ENCODE measurements around the gene ORM1.

The ORM1 gene

DNA sequence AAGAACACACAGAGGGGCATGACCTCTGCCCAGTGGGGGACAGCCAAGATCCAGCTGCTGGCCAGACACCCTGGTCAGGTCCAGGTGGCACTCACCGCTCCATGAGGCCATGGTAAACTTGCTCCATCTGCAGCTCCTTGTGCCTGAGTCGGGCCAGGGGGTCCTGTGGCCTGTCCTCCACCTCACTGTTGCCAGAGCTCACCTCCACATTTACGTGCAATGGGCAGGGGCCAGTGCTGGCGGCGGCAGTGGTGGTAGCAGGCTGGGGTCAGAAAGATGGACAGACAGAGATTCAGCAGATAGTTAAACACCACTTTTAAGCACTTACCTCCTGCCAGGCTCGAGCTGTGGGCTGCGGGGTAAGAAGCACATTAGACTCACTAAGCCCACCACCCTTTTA, 36.9 kb downstream of the ORM1 start:
- in situ Hi-C loops (cut with MboI; ENCODE audit: low sequenced_read_pairs), result no loop called here

DNA sequence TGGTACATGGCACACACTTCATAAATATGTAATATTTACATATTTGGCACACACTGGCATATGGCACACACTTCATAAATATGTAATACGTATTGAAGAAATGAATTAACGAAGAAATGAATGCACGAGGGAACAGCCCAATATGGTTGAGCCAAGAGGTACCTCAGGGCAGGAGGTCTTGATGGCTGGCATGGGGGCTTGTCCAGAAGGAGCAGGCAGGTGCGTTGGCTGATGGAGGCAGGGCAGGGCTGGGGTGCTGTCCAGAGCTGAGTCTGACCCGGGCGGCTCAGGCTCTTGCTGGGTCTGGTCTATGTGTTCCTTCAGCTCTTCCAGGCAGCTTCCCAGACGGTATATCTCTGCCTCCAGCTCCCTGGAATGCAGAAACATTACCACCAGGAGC, 38.6 kb downstream of the ORM1 start:
- in situ Hi-C loops (cut with MboI; ENCODE audit: low sequenced_read_pairs), result no loop called here

DNA sequence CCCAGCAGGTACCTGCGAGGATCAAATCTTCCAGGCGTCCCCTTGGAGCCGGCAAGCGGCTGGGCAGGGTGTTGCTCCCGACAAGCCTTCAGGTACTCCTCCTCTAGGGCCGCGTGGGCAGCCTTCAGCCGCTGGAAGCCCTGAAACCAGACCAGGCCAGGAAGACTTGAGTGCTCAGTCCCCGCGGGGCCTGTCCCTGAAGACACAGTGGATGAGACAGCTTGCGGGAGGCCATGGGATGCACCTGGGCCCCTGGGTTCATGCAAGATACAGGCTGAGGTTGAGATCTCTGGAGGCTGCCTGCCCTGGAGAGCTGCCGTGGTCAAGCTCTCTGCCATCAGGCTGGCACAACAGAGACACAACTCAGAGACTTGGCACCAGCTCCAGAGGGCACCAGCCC, 39.5 kb downstream of the ORM1 start:
- in situ Hi-C loops (cut with MboI; ENCODE audit: low sequenced_read_pairs), result no loop called here

DNA sequence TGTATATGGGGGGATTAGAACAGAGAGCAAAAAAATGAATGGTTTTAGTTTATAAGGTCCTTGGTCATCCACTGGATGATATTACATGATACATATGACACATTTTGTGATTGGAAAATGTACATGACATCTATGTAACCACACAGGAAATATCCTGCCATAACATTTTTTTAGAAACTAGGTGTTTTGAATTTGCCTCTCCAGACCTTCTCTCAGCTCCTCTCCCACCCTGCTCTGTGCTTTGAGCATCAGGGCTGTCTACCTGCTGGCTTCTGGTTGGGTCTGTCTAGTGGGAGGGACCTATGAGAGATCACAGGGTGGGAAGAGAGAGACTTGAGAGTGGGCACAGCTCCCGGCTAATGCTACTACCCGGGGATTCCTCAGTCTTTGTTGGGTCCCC, 40.5 kb downstream of the ORM1 start:
- in situ Hi-C loops (cut with MboI; ENCODE audit: low sequenced_read_pairs), result no loop called here

DNA sequence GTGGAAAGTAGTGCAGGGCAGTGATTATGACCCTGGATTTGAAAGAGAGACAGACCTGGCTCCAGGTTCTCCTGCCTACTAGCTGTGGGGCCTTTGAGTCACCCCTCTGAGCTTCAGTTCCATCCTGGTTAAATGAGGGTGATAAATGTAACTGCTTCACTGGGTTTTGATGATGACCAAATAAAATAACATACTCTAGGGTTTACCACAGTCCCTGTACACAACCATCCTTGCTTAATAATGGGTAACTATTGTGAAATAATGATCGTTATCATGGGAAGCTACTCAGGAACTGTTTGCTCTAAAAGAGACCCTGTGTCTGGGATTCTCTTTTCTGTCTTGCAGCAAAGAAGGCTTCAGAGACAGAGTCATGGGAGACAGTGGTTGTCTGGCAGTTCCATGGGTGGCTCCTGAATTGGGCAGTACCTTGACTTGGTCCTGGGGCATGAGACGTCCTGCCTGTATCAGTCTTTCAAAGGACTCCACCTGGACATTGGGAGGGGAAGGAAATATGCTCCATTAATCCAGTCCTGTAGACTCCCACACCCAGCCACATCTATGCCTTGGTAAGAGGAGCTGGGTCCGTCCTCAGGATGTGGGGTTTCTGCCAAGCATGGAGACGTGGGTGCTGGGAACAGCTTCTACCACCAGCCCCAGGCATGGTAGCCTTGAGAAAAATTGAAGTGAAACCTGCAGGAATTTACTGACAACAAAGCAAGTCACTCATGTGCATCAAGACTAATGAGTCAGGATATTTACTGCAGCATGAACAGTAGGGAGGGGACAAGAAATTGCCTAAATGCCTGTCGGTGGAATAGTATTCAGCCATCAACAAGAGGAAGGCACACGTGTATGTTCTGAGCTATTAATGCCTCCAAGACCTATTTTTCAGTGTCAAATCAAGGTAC, 41.5 kb downstream of the ORM1 start:
- in situ Hi-C loops (cut with MboI; ENCODE audit: low sequenced_read_pairs), result no loop called here

DNA sequence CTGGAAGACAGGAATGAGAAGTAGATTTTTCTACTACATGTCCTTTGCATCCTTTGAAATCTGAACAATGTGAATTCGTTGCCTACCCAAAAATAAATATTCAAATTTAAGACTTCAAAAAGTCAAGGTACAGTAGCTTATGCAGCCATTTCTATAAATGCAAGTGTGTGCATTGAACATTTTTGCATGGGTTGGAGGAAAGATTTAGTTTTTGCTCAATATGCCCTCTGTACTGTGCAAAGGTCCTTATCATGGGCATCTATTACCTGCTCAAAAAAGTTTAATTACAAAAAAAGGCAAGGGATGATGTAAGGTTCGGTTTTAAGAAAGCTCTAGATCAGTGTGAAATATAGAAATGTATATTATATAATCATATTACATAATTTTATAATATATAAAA, 42.3 kb downstream of the ORM1 start:
- in situ Hi-C loops (cut with MboI; ENCODE audit: low sequenced_read_pairs), result no loop called here

DNA sequence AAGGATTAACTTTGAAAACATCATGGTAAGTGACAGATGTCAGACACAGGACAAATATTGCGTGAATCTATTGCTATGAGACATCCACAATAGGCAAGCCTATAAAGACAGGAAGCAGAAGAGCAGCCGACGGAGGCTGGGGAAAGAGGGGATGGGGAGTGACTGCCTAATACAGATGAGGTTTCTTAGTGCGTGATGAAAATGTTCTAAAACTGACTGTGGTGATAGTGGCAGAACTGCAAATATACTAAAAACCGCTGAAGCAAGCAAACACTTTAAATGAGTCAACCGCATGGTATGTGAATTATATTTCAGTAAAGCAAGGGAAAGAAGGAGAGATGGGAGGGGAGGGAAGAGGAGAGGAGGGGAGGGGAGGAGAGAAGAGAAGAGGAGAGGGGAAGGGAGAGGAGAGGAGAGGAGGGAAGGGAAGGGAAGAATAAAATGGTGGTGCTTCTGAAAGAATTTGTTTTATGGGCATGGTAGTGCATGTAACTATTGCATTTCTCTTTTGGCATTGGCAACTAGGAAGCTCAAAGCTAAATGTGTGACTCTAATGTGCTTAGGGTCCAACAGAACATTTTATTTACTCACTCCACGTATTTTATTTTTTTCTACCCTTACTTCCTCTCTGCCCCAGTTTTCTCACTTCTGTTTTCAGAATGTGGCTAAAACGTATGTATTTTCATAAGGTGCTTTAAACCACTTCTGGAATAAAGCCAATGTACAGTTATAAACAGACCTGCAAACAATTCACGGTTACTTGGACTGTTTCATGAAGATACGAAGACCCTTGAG, 43.6 kb downstream of the ORM1 start:
- in situ Hi-C loops (cut with MboI; ENCODE audit: low sequenced_read_pairs), result no loop called here

DNA sequence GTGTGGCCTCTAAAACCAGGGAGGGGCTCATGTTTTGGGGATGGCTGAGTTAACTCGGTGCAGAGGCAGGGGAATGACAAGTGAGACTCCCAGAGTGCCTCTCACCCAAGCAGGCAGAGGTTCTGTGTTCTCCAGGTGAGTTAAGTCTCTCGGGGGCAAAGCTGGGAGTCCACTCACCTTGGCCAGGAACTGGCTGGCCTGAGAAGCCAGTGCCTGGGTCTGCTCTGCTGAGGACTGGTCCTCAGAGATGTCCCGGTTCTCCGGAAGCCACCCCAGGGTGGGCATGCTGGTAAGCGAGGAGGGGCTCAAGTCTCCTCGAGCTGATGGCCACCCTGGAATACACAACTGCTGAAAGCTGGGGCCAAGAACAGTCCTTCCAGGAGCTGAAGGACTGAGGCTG, 44.5 kb downstream of the ORM1 start:
- in situ Hi-C loops (cut with MboI; ENCODE audit: low sequenced_read_pairs), result no loop called here

DNA sequence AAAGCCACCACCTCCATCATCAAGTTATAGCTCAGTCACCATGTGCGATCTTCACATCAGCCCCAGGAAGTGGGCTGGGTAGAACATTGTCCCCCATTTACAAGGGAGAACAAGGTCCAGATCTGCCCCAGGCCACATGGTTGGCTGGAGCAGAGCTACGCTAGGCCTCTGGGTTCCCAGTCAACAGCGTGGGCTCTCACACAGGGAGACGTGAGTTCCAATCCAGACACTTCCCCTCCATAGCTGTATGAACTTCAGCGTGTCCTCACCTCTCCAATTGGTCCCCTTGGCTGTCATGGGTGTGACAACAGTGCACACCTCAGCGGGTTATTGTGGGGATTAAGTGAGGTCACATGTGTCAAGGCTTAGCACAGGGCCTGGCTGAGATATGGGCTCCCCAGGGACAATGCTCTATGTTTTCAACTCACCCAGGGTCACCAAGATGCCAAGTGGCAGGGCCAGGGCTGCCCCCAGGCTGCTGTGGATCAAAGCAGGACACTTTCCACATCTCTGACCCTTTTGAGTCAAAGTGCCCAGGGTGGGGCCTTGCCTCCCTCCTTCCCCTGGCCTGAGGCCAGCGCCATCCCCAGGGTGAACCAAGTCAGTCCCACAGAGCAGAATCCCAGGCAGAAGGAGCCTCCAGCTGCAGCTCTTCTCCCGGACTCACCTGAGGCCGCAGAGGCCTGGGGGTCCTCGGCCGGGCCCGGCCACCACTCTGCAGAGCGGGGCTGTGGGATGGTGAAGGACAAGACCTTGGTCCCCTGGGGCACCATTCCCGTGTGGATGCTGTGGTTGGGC, 45.1 kb downstream of the ORM1 start:
- in situ Hi-C loops (cut with MboI; ENCODE audit: low sequenced_read_pairs), result no loop called here

DNA sequence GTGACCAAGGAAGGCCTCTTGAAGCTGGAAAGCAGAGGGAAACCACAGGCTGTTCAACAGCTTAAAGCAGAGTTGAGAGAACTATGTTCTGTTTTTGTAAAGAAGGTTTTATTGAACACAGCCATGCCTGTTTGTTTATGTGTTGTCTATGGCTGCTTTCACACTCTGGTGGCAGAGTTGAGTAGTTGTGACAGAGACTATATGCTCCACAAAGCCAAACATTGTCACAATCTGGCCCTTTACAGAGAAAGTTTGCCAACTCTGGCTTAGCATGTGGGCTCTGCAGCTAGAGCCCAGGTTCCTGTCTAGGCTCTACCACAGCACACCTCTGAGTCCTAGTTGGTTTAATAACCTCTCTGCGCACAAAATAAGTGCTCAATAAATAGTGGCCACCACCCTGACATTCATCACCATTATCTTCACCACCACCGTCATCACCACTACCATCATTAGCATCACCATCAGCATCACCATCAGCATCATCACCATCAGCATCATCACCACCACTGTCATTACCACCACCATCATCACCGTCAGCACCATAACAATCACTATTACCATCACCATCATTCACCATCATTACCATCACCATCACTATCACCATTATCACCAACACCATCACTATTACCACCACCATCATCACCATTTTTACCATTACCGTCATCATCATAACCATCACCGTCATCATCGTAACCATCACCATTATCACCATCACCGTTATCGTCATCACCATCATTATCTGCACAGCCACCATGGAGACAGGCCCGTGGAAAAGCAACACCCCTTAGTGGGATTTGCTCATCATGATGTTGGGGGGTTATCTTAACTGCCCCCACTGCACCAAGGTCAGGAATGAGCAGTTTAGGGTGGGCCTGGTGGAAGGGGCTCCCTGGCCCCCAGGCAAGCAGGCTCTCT, 46.6 kb downstream of the ORM1 start:
- in situ Hi-C loops (cut with MboI; ENCODE audit: low sequenced_read_pairs), result no loop called here

DNA sequence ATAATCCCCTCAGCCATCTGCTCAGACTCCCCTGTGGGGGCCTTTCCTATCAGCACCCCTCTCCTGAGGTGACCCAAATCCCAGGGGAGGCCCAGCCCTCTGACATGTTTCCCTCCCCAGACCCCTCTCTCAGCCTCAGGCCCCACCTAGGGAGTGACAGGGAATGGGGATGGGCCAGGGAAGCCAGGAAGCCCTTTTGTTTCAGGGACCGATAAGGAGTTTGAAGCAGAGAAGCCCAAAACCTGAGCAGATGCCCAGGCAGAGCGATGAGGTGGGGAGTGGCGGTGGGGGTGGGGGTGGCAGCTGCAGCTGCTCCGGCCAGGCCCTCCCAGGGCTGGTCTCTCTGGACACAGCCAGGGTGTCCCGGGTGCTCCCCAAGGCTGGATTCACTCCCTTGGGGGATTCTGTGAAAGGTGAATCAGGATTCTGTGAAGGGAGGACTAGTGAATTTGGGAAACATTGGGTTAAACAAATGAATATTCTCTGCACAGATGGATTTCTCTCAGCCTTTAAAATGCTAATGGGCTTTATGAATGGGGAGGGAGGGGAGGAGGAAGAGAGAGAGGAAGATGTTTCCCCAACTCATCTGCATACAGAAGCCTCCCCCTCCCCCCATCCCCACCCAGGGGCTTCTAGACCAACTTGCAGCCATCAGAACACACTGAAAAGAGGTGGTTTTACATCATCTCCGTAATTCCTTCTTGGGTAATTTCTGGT, 47.5 kb downstream of the ORM1 start:
- in situ Hi-C loops (cut with MboI; ENCODE audit: low sequenced_read_pairs), result no loop called here

DNA sequence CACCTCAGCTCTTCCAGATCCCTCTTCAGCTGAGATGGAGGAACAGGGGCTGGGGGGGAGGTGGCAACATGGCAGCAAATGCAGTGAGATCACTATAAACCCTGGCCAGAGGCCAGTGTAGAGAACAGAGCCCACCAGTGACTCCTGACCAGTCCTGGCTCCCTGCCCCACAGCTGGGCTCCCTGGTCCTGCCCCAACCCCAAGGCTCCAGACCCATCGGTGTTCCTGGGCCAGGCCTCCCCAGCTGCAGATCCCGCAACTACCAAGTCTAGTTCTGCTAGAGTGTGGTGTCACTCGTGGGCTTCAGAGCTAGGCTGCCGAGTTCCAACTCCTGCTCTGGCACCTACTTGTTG, 48.0 kb downstream of the ORM1 start:
- in situ Hi-C loops (cut with MboI; ENCODE audit: low sequenced_read_pairs), result no loop called here

DNA sequence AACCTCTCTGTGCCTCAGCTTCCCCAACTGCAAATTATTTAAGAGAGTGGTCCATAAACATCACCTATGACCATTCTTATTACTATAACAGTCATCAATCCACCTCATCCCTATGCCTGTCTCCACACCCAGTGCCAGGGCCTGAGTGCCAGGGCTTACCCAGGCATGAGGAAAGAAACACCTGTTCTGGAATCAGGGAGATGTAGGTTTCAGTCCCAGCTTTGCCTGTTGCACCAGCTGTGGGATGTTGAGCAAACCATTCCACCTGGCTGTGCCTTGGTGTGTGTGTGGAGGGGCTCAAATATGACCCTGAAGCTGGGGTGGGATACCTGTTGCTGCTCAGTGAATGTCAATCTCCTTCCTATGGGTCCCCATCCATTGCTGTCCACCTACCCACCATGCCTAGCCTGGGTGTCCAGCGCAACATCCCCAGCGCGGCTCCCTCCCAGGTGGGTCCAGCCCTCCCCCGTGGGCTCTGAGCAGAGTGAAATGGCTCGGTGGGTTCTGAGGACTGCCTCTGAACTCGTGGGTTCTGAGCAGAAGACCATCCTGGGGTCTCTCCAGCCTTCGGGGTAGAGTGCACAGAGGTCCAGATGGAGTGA, 48.5 kb downstream of the ORM1 start:
- in situ Hi-C loops (cut with MboI; ENCODE audit: low sequenced_read_pairs), result no loop called here

DNA sequence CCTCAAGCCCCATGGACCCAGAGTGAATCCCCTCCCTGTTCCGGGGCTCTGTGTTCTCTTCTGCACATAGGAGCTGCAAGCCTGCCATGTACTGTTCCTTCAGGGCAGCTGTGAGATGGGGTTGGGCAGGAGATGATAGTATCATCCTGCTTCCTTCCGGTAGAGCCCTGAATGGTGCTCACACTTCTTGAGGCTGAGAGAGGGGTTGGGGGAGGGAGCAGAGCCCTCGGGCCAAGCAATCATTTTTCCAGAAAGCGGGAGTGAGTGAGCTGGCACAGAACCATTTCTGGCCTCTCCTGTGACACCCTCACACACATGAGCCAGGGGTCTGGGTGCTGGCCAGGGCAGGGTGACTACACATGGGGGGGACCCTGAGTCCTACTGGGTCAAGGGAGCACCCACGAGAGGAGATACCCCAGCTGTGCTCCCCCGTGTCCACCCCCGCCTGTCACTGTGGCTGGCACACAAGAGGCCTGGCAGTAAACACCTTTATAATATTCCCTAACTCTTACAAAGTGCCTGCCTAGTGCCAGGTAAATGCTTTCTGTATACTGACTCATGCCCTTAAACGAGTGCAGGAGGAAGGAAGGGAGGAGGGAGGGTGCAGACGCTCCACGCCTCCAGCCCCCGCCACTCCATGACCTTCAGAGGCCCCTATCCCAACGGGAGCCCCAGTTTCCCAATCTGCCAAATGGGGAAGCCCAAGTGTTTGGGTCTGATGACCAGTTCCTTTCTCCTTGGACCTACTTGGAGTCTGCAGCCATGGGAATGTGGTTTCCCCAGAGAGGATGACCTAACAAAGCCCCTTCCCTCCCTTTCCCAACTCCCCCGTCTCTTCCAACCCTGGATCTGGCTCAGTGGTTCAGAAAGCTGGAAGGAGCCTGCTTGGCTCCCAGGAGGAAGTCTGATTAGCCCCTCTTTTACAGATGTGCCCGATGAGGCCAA, 49.3 kb downstream of the ORM1 start:
- in situ Hi-C loops (cut with MboI; ENCODE audit: low sequenced_read_pairs), result no loop called here

DNA sequence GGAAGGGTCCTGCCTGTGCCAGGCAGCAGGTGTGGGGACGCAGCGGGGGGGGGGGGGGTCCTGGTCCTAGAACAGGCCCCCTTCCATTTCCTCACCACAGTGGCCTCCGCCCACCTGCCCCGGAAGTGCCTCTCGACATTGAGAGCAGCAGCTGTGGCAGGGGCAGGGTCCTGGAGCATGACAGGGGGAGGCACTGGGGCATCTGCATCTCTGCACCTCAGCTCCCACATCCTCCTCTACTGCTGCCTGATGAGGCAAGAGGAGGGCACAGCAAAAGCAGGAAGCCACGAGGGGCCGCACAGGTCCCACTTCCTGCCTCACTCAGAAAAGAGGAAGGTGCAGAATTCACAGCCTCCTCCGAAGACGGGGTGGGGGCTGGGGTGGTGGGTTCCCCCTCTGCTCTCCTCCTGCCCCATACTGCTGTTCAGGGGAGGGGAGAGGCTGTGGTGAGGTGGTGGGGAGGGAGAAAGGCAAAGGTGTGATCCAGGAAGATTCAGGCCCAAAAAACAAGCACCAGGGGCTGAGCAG, 50.1 kb downstream of the ORM1 start:
- in situ Hi-C loops (cut with MboI; ENCODE audit: low sequenced_read_pairs), result no loop called here

DNA sequence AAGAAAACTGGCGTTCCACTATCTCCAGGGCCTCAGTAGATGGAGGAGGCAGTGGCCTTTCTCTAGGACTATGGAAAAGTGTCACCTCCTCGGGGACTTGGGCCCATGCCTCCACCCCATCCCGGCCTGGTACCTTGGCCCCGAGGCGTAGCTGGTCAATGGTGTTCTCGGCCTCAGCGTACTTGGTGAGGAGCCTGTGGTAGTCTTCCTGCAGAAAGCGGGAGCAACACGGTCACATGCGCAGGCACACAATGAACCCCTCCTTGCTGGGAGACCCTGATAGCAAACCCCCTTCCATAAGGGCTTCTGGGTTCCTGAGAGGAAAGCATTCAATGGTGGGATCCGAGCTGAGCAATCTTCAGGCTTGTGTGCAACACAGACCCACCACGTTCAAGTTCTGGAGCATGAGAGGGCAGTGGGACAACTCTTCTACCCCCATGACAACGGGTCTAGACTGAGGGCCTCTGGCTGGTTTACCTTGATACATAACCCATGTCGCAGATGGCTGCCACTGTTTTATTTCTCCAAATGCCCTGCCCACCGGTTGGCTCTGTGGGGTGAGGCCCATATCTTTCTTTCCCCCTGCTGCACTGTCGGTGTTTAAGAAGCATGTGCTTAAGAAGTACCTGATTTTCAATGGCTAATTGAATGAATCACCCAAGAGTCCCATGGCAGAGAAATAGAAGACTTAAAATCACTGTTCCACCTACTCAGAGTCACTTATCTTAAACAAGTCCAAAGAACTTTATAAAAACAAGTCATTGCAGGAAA, 51.2 kb downstream of the ORM1 start:
- in situ Hi-C loops (cut with MboI; ENCODE audit: low sequenced_read_pairs), result no loop called here

DNA sequence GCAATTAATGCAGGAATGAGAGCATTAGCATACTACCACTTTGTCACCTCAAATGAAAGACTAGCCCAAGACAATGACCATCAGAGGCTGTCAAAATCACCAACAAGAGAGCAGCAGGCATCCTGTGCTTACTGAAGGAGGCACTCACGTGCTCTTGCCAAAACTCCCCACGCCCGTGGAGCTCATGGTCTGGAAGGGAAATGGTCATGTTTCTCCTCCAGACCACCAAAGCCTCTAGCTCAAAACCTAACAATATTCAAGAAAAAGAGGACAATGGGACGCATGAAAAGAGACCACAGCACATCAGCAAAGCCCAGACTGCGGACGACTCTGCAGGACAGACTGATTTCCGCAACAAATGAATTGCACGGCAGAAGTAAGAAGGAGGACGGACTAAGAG, 52.0 kb downstream of the ORM1 start:
- in situ Hi-C loops (cut with MboI; ENCODE audit: low sequenced_read_pairs), result no loop called here
